ENCODE data around the gene RFC3. TPM values are rescaled to one million over a fixed set of nuclear protein-coding genes. Genes with fewer than 3 reads are reported as not detected.

Gene RFC3
- total RNA-seq, 1 experiment from 2014 or later = 59.2 TPM

DNA sequence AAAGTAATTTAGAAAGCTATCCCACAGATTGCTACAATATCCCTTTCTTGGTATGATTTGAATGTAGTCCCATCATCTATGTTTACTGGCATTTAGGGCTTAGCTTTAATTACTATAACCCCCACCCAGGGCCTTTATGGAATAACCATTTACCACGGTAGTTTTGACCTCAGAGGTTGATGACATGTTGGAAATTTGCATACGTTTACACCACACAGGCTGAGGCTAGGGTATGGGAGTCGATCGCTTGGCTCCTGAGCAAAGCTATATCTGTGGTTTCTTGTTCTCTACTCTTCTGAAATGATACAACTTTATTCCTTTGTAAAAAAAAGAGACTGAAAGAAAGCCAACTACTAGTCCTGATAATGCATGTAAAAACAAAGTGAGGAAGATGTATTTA lies 28.2 kb upstream of the RFC3 start:
- Histone ChIP-seq H3K23ac (ENCODE audit: insufficient read length, low read depth, low read length) (no peak overlapping the region), H2BK15ac (ENCODE audit: low read depth, low read length) (no peak overlapping the region), H3K4me2 (ENCODE audit: insufficient read depth, insufficient read length, low read length) (no peak overlapping the region), H3K23me2 (ENCODE audit: insufficient read length, low read depth, low read length, poor library complexity, severe bottlenecking) (no peaks in the 10 kb centered on the region), H2BK12ac (ENCODE audit: insufficient read length, low read depth, low read length) (no peak overlapping the region), H3K18ac (ENCODE audit: insufficient read length, low read depth, low read length) (no peak overlapping the region), H3K56ac (ENCODE audit: insufficient read length, low read depth, low read length) (no peak overlapping the region), H3K9ac (ENCODE audit: extremely low read depth, insufficient read length, low read length) (no peak overlapping the region), H3K79me1 (ENCODE audit: insufficient read depth, low read depth, low read length, poor library complexity, severe bottlenecking) (no peaks in the 10 kb centered on the region), H4K5ac (ENCODE audit: insufficient read length, low read depth, low read length) (no peak overlapping the region), H3K79me2 (ENCODE audit: insufficient read depth, low read length) (no peaks in the 10 kb centered on the region), H3K14ac (ENCODE audit: insufficient read depth, low read length) (no peak overlapping the region), H4K8ac (replicated peaks; ENCODE audit: insufficient read length, low read depth, low read length) (no peak overlapping the region), H4K91ac (ENCODE audit: insufficient read length, low read depth, low read length) (no peak overlapping the region), H3K4me1 (ENCODE audit: insufficient read depth, low read length) (no peaks in the 10 kb centered on the region), H2AK5ac (ENCODE audit: insufficient read length, low read length) (no peak overlapping the region), H3K27ac (ENCODE audit: insufficient read length, low read depth, low read length) (no peak overlapping the region), H2BK20ac (ENCODE audit: low read depth, low read length, poor library complexity, severe bottlenecking) (no peak overlapping the region), H2BK120ac (ENCODE audit: low read depth, low read length, poor library complexity, severe bottlenecking) (no peak overlapping the region), H3K4ac (ENCODE audit: low read depth, low read length) (no peak overlapping the region), H3K9me3 (ENCODE audit: control insufficient read depth, low read depth, low read length) (no peaks in the 10 kb centered on the region), H3T11ph (ENCODE audit: low read length) (no peak overlapping the region), H2AFZ (ENCODE audit: low read length) (no peak overlapping the region), H3K27me3 (ENCODE audit: insufficient read depth, low read length) (no peaks in the 10 kb centered on the region), H2BK5ac (ENCODE audit: insufficient read length, low read length) (no peak overlapping the region), H4K20me1 (ENCODE audit: control insufficient read depth, insufficient read depth, insufficient read length) (no peaks in the 10 kb centered on the region)
- Mint-ChIP-seq H3K9me3 (peaks cover 0 to under 1% of the 10 kb centered on the region in 2 experiments; a peak in 2 of 5 replicates), H3K36me3 (ENCODE audit: insufficient read depth in 1 of 3, low read depth in 3 of 3) (peaks cover 0 to under 1% (median 0%) of the 10 kb centered on the region in 3 experiments; a peak in 1 of 7 replicates), H3K4me1 (peaks cover 7 to 8% of the 10 kb centered on the region in 2 experiments), H3K27me3 (ENCODE audit: low read depth) (no peaks in the 10 kb centered on the region), H3K4me3 (no peak overlapping the region; a peak in 1 of 5 replicates), H3K27ac (peak overlapping the region in 2 of 3 experiments; percentile 25 to 26; a peak in 2 of 7 replicates)
- TF ChIP-seq CTCF (conservative IDR thresholded peaks at IDR 0.05) = no peak
- DNase-seq = no peak
- no CpG with 5 or more reads among the region's 4 CpGs for WGBS (ENCODE audit: extremely low coverage, insufficient read length, low lambda C conversion rate)

Data from H9 (cell line).